ENCODE data around the gene SPATA3. TPM values are rescaled to one million over a fixed set of nuclear protein-coding genes. Genes with fewer than 3 reads are reported as not detected.
A peak's percentile ranks its signal among the peaks of the same experiment; 100 is the strongest.

SPATA3 gene
- polyA plus RNA-seq, 4 donors = not detected

DNA sequence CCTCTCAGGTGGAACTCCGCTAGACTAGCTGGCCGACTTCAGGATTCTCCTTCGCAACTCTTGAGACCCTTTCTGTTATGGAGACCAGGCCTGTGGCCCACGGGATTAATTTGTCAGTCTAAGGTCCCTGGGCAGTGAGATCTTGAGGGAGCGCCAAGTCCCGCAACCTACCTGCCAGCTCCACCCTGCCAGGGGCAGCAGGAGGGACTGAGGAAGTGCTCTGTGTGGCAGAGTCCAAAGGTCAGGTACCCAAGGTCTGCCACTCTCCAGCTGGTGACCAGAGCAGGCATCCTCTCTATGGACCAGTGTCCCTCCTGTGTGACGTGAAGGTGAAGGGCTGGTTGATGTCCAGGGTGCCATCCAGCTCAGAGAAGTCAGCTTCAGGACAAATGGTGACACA lies 4.3 kb upstream of the SPATA3 start:
- WGBS, 3 donors = 58 to 82% (median 76%) methylated on average over 7 of the region's 7 CpGs
- H3K36me3 ChIP-seq (ENCODE audit: control insufficient read depth in 3 of 3, insufficient read depth in 2 of 3, low read depth in 1 of 3, low read length in 3 of 3) = no peaks in the 10 kb centered on the region
- DNase-seq = peak in 1 of 2 donors; percentile 56
- peaks cover 0 to 5% of the 10 kb centered on the region in 2 donors for H3K9me3 ChIP-seq (ENCODE audit: control insufficient read depth in 2 of 2, insufficient read depth in 1 of 2, low read depth in 1 of 2, low read length in 1 of 2)
- H3K4me1 ChIP-seq (ENCODE audit: control insufficient read depth in 3 of 3, insufficient read depth in 2 of 3, low read depth in 1 of 3, low read length in 2 of 3) = peaks cover 0 to 6% (median 0%) of the 10 kb centered on the region in 3 donors
- H3K27ac ChIP-seq (ENCODE audit: low read depth in 1 of 3, low read length in 2 of 3) = no peak overlapping the region
- H3K27me3 ChIP-seq (ENCODE audit: control insufficient read depth in 3 of 3, insufficient read depth in 3 of 3, low read length in 3 of 3) = peaks cover 0 to 39% (median 0%) of the 10 kb centered on the region in 3 donors
- no peak for FAIRE-seq
- no peak overlapping the region for H3K4me3 ChIP-seq (ENCODE audit: low read depth in 1 of 3, low read length in 3 of 3)

DNA sequence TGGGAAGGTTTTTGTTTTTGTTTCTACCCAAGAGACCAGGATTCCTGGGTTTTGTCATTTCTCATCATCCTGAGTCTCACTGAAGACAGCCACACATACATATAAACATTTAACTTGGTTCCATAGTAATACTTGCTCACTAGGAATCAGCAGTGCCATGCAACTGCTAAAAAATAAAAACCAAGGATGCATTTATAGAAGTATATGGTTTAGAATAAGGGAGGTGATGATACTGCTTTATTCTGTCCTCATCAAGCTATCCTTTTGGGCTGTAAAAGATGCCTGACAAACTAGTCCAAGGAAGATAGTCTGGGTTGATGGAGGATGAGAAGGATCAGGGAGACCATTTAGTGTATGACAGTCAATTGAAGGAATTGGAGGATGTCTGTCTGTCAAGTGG lies 740 bp downstream of the SPATA3 start:
- no peaks in the 10 kb centered on the region for H3K4me1 ChIP-seq (ENCODE audit: control insufficient read depth in 3 of 3, insufficient read depth in 2 of 3, low read depth in 1 of 3, low read length in 2 of 3)
- FAIRE-seq (no peak), DNase-seq (no peak)
- H3K27me3 ChIP-seq (ENCODE audit: control insufficient read depth in 3 of 3, insufficient read depth in 3 of 3, low read length in 3 of 3) = peaks cover 0 to 19% (median 4%) of the 10 kb centered on the region in 3 donors
- H3K36me3 ChIP-seq (ENCODE audit: control insufficient read depth in 3 of 3, insufficient read depth in 2 of 3, low read depth in 1 of 3, low read length in 3 of 3) = no peaks in the 10 kb centered on the region
- H3K4me3 ChIP-seq (ENCODE audit: low read depth in 1 of 3, low read length in 3 of 3) = no peak overlapping the region
- no peaks in the 10 kb centered on the region for H3K9me3 ChIP-seq (ENCODE audit: control insufficient read depth in 2 of 2, insufficient read depth in 1 of 2, low read depth in 1 of 2, low read length in 1 of 2)
- no peak overlapping the region for H3K27ac ChIP-seq (ENCODE audit: low read depth in 1 of 3, low read length in 2 of 3)

DNA sequence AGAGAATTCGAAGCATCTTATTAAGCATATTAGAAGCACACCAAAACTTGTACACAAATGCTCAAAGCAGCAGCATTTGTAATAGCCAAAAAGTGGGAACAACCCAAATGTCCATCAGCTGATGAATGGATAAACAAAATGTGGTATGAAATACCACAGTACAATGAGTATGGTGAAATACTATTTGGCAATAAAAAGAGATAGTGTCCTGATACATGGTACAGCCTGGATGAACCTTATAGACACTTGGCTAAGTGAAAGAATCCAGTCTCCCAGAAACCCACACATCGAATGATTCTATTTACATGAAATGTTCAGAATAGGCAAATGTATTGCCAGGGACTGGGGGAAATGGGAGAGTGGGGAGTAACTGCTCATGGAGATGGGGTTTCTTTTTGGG lies 3.0 kb downstream of the SPATA3 start:
- DNase-seq (no peak), FAIRE-seq (no peak)
- peaks cover 0 to 8% (median 4%) of the 10 kb centered on the region in 3 donors for H3K27me3 ChIP-seq (ENCODE audit: control insufficient read depth in 3 of 3, insufficient read depth in 3 of 3, low read length in 3 of 3)
- H3K27ac ChIP-seq (ENCODE audit: low read depth in 1 of 3, low read length in 2 of 3) = no peak overlapping the region
- no peaks in the 10 kb centered on the region for H3K4me1 ChIP-seq (ENCODE audit: control insufficient read depth in 3 of 3, insufficient read depth in 2 of 3, low read depth in 1 of 3, low read length in 2 of 3)
- H3K36me3 ChIP-seq (ENCODE audit: control insufficient read depth in 3 of 3, insufficient read depth in 2 of 3, low read depth in 1 of 3, low read length in 3 of 3) = no peaks in the 10 kb centered on the region
- H3K4me3 ChIP-seq (ENCODE audit: low read depth in 1 of 3, low read length in 3 of 3) = no peak overlapping the region
- no peaks in the 10 kb centered on the region for H3K9me3 ChIP-seq (ENCODE audit: control insufficient read depth in 2 of 2, insufficient read depth in 1 of 2, low read depth in 1 of 2, low read length in 1 of 2)
- WGBS, 3 donors = 85 to 88% (median 88%) methylated on average over 2 of the region's 2 CpGs

DNA sequence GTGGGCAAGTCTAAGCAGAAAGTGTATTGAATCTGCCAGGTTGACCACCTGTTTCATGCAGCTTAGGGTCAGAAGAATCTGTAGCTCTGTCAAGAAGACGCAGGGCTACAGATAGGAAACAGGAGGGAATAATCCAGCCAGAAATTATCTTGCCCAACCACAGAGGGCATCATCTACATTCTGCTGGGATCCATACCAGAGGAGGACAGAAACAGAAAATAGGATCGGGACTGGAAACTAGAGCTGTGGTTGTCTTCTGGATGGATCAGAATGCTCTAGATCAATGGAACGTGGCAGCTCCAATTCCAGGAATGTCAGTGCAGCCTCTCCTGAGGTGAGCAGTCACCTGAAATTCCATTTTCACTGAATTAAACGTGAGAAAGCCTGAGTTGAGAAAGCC lies 3.6 kb downstream of the SPATA3 start:
- H3K4me3 ChIP-seq (ENCODE audit: low read depth in 1 of 3, low read length in 3 of 3) = no peak overlapping the region
- 38 to 54% (median 46%) methylated on average over 4 of the region's 4 CpGs for WGBS, 3 donors
- no peaks in the 10 kb centered on the region for H3K4me1 ChIP-seq (ENCODE audit: control insufficient read depth in 3 of 3, insufficient read depth in 2 of 3, low read depth in 1 of 3, low read length in 2 of 3)
- H3K36me3 ChIP-seq (ENCODE audit: control insufficient read depth in 3 of 3, insufficient read depth in 2 of 3, low read depth in 1 of 3, low read length in 3 of 3) = no peaks in the 10 kb centered on the region
- DNase-seq = no peak
- peaks cover 0 to 7% (median 4%) of the 10 kb centered on the region in 3 donors for H3K27me3 ChIP-seq (ENCODE audit: control insufficient read depth in 3 of 3, insufficient read depth in 3 of 3, low read length in 3 of 3)
- H3K27ac ChIP-seq (ENCODE audit: low read depth in 1 of 3, low read length in 2 of 3) = no peak overlapping the region
- FAIRE-seq = no peak
- H3K9me3 ChIP-seq (ENCODE audit: control insufficient read depth in 2 of 2, insufficient read depth in 1 of 2, low read depth in 1 of 2, low read length in 1 of 2) = no peaks in the 10 kb centered on the region

DNA sequence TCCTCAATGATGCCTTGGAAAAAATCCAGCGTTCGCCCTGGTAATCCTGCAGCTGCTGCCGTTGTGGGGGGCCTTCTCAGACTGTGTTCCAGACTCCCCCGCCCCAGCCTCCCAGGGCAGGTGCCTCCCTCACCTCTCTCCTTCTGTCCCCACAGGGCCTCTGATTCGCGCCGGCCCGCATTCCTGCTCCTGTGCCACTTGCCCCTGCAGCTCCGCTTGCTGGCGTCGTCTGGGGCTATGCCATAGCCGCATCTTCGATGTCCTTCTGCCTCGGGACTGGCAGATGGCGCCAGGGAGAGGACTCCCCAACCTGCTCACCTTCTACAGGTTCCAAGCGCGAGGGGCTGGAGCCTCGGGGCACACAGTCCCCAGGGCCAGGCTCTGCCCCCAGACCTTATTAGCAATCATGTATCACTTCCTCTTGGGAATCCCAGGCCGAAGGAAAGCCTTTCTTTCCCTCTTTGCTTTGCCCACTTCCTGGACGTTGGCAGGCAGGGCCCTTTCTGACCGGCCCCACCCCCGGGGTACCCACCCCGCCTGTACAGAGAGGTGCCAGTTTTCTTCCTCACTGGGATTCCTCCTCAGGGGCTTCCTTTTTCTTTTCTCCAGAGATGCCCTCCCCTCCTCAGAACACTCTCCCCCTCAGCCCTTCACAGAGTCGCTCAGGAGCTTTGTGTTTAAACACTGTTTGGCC lies 4.4 kb downstream of the SPATA3 start:
- DNase-seq (peak; percentile 45 to 56), FAIRE-seq (no peak)
- WGBS, 3 donors = 19 to 60% (median 28%) methylated on average over 22 to 24 of the region's 24 CpGs
- no peaks in the 10 kb centered on the region for H3K36me3 ChIP-seq (ENCODE audit: control insufficient read depth in 3 of 3, insufficient read depth in 2 of 3, low read depth in 1 of 3, low read length in 3 of 3)
- H3K4me3 ChIP-seq (ENCODE audit: low read depth in 1 of 3, low read length in 3 of 3) = no peak overlapping the region
- H3K27me3 ChIP-seq (ENCODE audit: control insufficient read depth in 3 of 3, insufficient read depth in 3 of 3, low read length in 3 of 3) = peaks cover 0 to 7% (median 4%) of the 10 kb centered on the region in 3 donors
- H3K4me1 ChIP-seq (ENCODE audit: control insufficient read depth in 3 of 3, insufficient read depth in 2 of 3, low read depth in 1 of 3, low read length in 2 of 3) = no peaks in the 10 kb centered on the region
- no peaks in the 10 kb centered on the region for H3K9me3 ChIP-seq (ENCODE audit: control insufficient read depth in 2 of 2, insufficient read depth in 1 of 2, low read depth in 1 of 2, low read length in 1 of 2)
- no peak overlapping the region for H3K27ac ChIP-seq (ENCODE audit: low read depth in 1 of 3, low read length in 2 of 3)

DNA sequence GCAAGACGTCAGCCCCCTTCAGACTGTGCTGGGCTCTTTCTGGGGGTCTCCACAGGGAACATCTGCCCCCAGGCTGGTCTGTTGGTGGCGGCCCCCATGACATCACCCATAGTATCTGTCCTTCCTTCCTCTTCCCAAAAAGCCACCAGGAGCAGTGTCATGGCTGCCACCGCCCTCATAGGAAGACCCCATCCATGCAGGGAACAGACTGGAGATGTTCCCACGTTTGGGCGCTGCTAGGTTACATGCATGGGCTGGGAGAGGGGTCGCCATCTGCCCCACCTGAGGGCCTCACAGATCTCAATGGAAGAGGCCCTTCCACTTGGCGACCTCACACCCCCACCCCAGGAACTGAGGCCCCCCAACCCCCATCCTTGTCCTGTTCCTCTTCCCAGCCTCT lies 5.1 kb downstream of the SPATA3 start:
- Histone ChIP-seq H3K9me3 (ENCODE audit: control insufficient read depth in 2 of 2, insufficient read depth in 1 of 2, low read depth in 1 of 2, low read length in 1 of 2) (no peaks in the 10 kb centered on the region), H3K36me3 (ENCODE audit: control insufficient read depth in 3 of 3, insufficient read depth in 2 of 3, low read depth in 1 of 3, low read length in 3 of 3) (no peaks in the 10 kb centered on the region), H3K4me1 (ENCODE audit: control insufficient read depth in 3 of 3, insufficient read depth in 2 of 3, low read depth in 1 of 3, low read length in 2 of 3) (no peaks in the 10 kb centered on the region), H3K27me3 (ENCODE audit: control insufficient read depth in 3 of 3, insufficient read depth in 3 of 3, low read length in 3 of 3) (peaks cover 0 to 4% (median 3%) of the 10 kb centered on the region in 3 donors), H3K27ac (ENCODE audit: low read depth in 1 of 3, low read length in 2 of 3) (no peak overlapping the region), H3K4me3 (ENCODE audit: low read depth in 1 of 3, low read length in 3 of 3) (no peak overlapping the region)
- DNase-seq (no peak), FAIRE-seq (no peak)
- 75 to 89% (median 80%) methylated on average over 7 of the region's 7 CpGs for WGBS, 3 donors

DNA sequence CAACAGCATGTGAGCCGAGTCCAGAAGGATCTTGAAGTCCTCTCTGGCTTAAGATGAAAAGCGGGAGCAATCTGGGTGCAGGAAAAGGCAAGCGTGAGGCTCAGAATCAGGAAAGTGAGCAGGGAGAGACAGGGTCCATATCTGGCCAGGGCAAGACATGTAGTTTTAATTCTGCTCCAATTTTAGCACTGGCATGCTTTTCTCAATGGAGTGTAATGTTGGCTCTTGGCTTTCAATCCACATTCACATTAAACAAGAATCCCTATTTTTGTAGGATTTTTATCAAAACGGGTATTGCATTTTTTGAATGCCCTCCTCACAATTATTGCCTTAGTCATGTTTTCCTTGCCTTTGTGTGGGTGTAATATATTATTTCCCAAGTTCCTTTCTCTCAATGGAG lies 6.0 kb downstream of the SPATA3 start:
- H3K9me3 ChIP-seq (ENCODE audit: control insufficient read depth in 2 of 2, insufficient read depth in 1 of 2, low read depth in 1 of 2, low read length in 1 of 2) = no peaks in the 10 kb centered on the region
- WGBS, 3 donors = 55 to 79% (median 56%) methylated on average over 4 of the region's 4 CpGs
- FAIRE-seq (no peak), DNase-seq (no peak)
- no peak overlapping the region for H3K4me3 ChIP-seq (ENCODE audit: low read depth in 1 of 3, low read length in 3 of 3)
- H3K4me1 ChIP-seq (ENCODE audit: control insufficient read depth in 3 of 3, insufficient read depth in 2 of 3, low read depth in 1 of 3, low read length in 2 of 3) = no peaks in the 10 kb centered on the region
- peaks cover 0 to 4% (median 3%) of the 10 kb centered on the region in 3 donors for H3K27me3 ChIP-seq (ENCODE audit: control insufficient read depth in 3 of 3, insufficient read depth in 3 of 3, low read length in 3 of 3)
- no peak overlapping the region for H3K27ac ChIP-seq (ENCODE audit: low read depth in 1 of 3, low read length in 2 of 3)
- no peaks in the 10 kb centered on the region for H3K36me3 ChIP-seq (ENCODE audit: control insufficient read depth in 3 of 3, insufficient read depth in 2 of 3, low read depth in 1 of 3, low read length in 3 of 3)

DNA sequence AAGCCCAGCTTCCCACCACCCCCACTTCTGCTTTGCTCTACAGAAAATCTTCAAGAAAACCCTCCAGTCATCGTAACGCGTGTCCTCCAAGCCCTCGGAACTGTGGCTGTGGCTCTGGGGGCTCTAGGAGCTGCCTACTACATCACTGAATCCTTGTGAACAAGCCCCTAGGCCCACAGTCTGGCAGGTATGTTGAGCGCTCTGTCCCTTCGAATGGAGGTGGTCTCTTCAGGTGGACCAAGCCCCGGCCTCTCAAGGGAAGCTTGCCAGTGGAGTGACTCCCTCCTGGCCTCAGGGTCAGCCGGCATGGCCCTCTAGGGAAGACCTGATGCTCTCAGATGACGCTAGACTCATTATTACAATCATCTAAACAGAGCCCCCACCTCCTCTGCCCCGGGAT lies 6.7 kb downstream of the SPATA3 start:
- 84 to 91% (median 87%) methylated on average over 10 of the region's 10 CpGs for WGBS, 3 donors
- no peak for FAIRE-seq

DNA sequence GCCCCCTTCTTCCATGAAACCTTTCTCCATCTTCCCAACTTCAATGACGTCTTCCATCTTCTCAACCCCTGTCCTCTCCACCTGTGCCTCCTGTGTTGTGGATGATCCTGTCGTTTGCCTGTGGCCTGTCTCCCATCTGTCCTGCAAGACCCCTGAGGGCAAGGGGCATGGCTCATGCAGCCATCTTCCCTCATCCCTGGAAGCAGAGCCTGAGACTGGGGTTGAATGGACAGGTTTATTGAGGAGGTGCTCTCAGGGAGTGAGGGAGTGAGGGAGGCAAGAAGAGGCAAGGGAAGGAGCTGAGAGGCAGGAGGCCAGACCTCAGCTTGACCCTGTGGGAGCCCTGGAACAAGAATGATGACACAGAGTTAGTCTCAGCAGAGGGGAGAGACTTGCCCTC lies 7.3 kb downstream of the SPATA3 start:
- 81 to 82% (median 81%) methylated on average over 2 of the region's 2 CpGs for WGBS, 3 donors
- FAIRE-seq (no peak), DNase-seq (no peak)
- Histone ChIP-seq H3K9me3 (ENCODE audit: control insufficient read depth in 2 of 2, insufficient read depth in 1 of 2, low read depth in 1 of 2, low read length in 1 of 2) (no peaks in the 10 kb centered on the region), H3K36me3 (ENCODE audit: control insufficient read depth in 3 of 3, insufficient read depth in 2 of 3, low read depth in 1 of 3, low read length in 3 of 3) (no peaks in the 10 kb centered on the region), H3K4me1 (ENCODE audit: control insufficient read depth in 3 of 3, insufficient read depth in 2 of 3, low read depth in 1 of 3, low read length in 2 of 3) (no peaks in the 10 kb centered on the region), H3K27ac (ENCODE audit: low read depth in 1 of 3, low read length in 2 of 3) (no peak overlapping the region), H3K4me3 (ENCODE audit: low read depth in 1 of 3, low read length in 3 of 3) (no peak overlapping the region), H3K27me3 (ENCODE audit: control insufficient read depth in 3 of 3, insufficient read depth in 3 of 3, low read length in 3 of 3) (peaks cover 0 to 8% (median 3%) of the 10 kb centered on the region in 3 donors)

More for the DNA sequence above, 6.7 kb downstream of the SPATA3 start:
- H3K27me3 ChIP-seq (ENCODE audit: control insufficient read depth in 3 of 3, insufficient read depth in 3 of 3, low read length in 3 of 3) = peaks cover 0 to 4% (median 3%) of the 10 kb centered on the region in 3 donors
- no peaks in the 10 kb centered on the region for H3K36me3 ChIP-seq (ENCODE audit: control insufficient read depth in 3 of 3, insufficient read depth in 2 of 3, low read depth in 1 of 3, low read length in 3 of 3)
- H3K4me1 ChIP-seq (ENCODE audit: control insufficient read depth in 3 of 3, insufficient read depth in 2 of 3, low read depth in 1 of 3, low read length in 2 of 3) = no peaks in the 10 kb centered on the region
- no peak overlapping the region for H3K4me3 ChIP-seq (ENCODE audit: low read depth in 1 of 3, low read length in 3 of 3)
- no peak overlapping the region for H3K27ac ChIP-seq (ENCODE audit: low read depth in 1 of 3, low read length in 2 of 3)
- H3K9me3 ChIP-seq (ENCODE audit: control insufficient read depth in 2 of 2, insufficient read depth in 1 of 2, low read depth in 1 of 2, low read length in 1 of 2) = no peaks in the 10 kb centered on the region
- DNase-seq = no peak

All from small intestine (tissue), 7 donors.